A673 (cell line): ENCODE results near the gene LRRC30.

Experiments
- CTCF ChIP-seq: fragments of 300-800, 200-600 bp; sonication (generic); conservative IDR thresholded peaks from 2 replicates; pipeline ENCODE4 v1.5.1; 2017; ENCODE audit warnings: low read depth, mild to moderate bottlenecking, antibody characterized with exemption, low read length, moderate library complexity, mixed read lengths
- EZH2 ChIP-seq: fragments of 200-600 bp; sonication (generic); IDR thresholded peaks from 2 replicates; pipeline ENCODE4 v1.6.1; 2017; ENCODE audit warnings: borderline replicate concordance, low read depth, mild to moderate bottlenecking, mixed read lengths, antibody characterized with exemption, low read length; ENCODE audit not compliant: poor library complexity, severe bottlenecking

- TF ChIP-seq CTCF = no peak
- TF ChIP-seq EZH2 = no peak
These were observed 30.3 kb downstream of the LRRC30 start for GRCh38 chr18:7261199-7261598.
